GM12872 (cell line): ENCODE data around the gene ERN1.

Experiments used
- CTCF ChIP-seq: IDR thresholded peaks from 3 replicates; pipeline ENCODE4 v1.5.1; 2011; ENCODE audit warnings: low read depth, mild to moderate bottlenecking, low read length, moderate library complexity; ENCODE audit not compliant: insufficient read depth

ERN1 gene

DNA sequence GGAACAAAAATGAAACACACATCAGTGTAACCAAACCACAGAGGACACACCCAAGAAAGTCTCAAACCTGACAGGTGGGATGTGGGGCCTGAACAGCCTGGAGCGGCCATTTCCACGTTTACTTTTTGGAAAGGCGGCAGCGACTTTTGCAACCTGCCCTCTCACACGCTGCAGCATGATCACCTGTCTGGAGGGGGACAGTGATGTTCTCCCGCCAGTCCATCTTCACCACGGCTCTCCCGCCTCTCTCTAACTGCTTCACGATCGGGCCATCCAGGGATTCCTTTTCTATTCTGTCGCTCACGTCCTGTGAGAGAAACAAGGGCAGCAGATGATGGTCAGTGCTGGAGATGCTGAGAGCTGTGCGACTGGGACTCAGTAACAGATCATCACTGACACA, 84.8 kb downstream of the ERN1 start:
- TF ChIP-seq CTCF = no peak

DNA sequence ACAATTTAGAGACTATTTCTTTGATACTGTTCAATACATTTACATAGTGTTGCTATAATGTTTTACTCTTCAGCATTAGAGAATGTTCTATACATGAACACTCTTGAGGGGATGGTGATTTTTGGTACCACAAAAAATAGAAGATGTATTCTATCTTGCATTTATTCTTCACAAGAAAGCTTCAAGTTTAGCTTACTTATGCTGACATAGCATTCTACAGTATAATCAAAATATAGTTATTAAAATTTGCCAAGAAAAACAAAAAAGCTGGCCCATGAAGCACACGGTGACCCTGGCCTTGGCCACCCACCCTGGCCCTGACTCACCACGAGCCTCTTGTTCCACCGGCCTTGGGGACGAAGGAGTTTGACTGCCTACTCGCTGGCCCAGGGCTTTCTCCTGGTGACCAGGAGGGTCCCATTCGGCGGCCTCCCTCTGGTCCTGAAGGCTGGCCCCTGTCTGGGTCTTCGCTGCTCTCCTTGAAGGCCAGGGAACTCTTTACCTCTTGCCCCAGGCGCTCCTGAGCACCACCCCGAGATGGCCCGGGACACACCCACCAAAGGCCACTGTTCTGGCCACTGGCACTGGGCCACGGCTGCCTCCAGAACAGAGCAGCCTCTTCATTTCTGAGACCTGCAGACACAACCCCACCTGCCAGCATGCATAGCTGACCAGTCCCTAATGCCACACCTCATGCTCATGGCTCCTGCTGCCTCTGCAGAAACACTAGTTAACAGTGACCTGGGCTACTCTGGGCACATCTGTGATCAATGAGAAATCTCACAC, 87.1 kb downstream of the ERN1 start:
- TF ChIP-seq CTCF = no peak

- no peak for TF ChIP-seq CTCF
These were observed 88.0 kb downstream of the ERN1 start for GRCh38 chr17:64041912-64042311.

GRCh38 chr17:64040206-64040605, 89.7 kb downstream of the ERN1 start:
- no peak for TF ChIP-seq CTCF

DNA sequence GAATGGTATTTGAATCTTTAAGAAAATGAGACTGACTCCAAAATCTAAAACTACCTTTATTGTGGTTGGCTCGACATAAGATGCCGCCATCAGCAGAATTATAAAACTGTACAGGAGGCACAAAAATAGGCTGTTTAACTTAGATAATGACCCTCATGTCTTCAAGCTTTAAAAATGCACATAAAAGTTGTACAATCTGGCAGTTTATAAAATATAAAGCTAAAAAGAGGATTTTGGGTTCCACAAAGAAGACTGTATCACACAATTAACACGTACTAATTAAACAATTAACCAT, 90.9 kb downstream of the ERN1 start:
- TF ChIP-seq CTCF = no peak

DNA sequence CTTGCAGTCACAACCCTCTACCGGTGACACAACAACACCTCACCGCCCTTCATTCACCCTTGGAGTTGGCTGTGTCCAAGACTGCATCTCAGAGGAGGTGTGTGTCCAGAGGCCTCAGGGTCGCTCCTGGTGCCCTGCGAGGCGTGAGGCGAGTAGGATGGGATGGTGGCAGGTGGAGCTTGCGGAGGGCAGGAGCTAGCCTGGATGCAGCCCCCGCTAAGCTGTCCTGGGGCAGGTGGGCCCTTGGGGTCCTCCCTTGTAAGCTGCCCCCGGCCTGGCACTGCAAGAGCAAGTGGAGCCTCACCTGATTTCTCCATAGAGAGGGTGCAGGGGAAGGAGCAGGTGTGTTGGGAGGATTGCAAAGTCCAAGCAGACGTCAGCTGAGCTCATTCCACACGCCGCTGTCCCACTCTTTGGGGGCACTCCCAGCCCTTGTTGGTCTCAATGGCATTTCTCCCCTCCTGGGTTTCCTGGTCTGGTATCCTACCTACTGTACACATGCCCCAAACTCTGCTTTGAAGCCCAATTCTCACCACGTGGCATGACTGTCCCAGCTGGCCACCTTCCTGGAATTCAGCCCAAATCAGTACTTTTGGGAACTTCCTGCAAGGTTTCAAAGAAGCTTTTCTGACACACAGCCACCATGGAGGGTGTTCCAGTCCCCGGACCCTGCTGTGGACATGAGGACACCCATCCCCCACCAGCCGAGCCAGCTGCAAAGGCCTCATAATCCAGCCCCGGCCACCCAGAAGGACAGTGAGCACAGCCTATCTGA, 91.4 kb downstream of the ERN1 start:
- no peak for TF ChIP-seq CTCF

GRCh38 chr17:64037802-64038201, 92.1 kb downstream of the ERN1 start:
- no peak for TF ChIP-seq CTCF
